Measurements from ENCODE around the gene POLE2.

Gene POLE2

DNA sequence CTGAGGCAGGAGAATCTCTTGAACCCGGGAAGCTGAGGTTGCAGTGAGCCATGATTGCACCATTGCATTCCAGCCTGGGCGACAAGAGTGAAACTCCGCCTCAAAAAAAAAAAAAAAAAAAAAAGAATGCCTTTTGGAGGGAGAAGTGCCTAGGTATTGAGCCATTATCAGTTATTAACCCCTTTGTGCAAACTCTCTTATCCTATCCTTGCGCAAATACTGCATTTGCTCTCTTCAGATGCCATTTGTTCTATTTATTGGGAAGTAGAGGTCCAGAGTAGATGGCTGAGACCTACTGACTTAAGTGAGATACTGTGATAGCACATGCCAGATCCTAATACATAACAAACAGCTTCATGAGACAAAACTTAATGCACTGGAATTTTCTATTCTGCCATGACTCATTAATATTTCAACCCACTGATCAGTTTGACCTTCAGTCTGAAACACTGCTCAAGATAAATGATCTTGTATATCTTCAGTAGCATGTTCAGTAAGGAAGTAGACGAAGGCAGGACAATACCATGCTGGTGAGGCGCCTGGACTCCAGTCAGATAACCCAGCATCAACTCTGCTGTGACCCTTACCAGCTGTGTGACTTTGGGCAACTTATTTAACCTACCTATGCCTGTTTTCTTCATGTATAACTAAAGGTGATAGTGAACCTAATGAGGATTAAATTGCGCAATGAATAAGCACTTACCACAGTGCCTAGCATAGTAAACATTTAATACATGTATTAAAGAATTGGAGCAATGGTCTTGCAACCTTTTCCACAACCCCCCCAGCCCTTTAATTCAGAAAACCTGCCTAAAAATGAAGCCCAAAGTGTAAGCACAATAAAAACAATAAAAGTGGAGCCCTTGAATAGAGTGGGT, 47.2 kb downstream of the POLE2 start:
- Mint-ChIP-seq H3K27me3 (ENCODE audit: low read depth) (no peaks in the 10 kb centered on the region), H3K36me3 (ENCODE audit: low read depth) (peaks cover 35% of the 10 kb centered on the region), H3K4me3 (no peak overlapping the region), H3K4me1 (ENCODE audit: low read depth) (peaks cover 32% of the 10 kb centered on the region), H3K27ac (peak overlapping the region; percentile 23), H3K9me3 (no peaks in the 10 kb centered on the region)
- no peak for DNase-seq (ENCODE audit: low spot score)

- Mint-ChIP-seq H3K27ac (no peak overlapping the region), H3K4me1 (ENCODE audit: low read depth) (peaks cover 32% of the 10 kb centered on the region), H3K27me3 (ENCODE audit: low read depth) (no peaks in the 10 kb centered on the region), H3K4me3 (peak overlapping the region; percentile 4), H3K9me3 (no peaks in the 10 kb centered on the region), H3K36me3 (ENCODE audit: low read depth) (peaks cover 33% of the 10 kb centered on the region)
- DNase-seq (ENCODE audit: low spot score), result no peak
Measured at GRCh38 chr14:49637534-49638078, 50.4 kb downstream of the POLE2 start.

DNA sequence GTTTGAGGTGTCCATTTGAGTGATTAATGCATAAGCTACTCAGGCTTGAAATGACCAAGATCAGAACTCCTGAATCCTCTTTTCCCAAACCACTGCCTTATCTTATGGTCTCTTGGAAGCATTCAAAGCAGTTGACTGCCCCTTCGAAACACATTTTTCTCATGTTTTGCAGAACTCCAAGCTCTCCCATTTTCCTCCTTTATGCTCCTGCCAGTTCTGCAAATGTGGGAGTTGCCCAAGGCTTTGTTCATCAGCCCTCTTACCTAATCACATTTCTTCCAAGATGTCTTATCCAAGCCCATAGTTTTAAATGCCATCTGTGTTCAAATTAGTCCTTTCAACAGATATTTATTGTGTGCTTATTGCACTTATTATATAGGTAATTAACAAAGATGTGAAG, 51.1 kb downstream of the POLE2 start:
- H3K36me3 Mint-ChIP-seq (ENCODE audit: low read depth), result peaks cover 32% of the 10 kb centered on the region

DNA sequence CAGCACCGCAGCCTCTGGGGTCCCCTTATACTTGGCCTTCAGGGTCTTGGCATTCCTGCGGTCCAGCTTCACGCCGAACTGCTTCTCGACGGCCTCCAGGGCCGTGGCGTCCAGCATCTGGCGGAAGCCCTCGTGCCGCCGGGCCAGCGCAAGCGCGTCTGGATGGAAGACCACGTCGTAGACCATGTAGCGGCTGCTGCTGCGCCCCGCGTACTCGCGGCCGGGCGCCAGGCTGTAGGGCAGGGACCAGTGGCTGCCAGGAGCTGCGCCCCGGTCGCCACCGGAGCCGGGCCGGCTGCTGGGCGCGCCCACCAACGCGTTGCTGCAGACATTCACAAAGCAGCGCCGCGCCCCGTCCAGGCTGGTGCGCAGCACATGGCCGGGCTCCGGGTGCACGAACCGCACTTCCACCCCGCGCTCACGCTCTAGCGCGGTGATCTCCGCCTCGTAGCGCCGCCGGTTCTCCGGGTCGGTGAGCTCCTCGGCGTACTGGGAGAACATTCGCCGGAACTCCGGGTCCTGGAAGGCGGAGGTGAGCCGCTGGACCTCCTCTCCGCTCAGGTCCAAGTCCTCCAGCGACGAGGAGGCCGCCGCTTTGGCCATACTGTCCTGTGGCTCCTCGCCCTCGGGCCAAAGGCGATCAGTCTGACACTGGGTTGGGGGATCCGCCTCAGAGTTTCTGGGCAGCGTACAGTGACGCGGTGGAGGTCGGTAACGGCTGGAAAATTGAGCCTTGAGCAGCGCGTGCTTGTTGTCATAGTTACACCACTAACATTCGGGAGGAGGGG, 53.3 kb downstream of the POLE2 start, which contains the start of gene DNAAF2:
DNAAF2 (minus strand) TSS at position 698 of the 788 bp plus-strand sequence; CDS start at position 603, 95 bp downstream.
- no peaks in the 10 kb centered on the region for H3K9me3 Mint-ChIP-seq
- peaks cover 28% of the 10 kb centered on the region for H3K4me1 Mint-ChIP-seq (ENCODE audit: low read depth)
- DNase-seq (ENCODE audit: low spot score), result peak; percentile 62
- H3K36me3 Mint-ChIP-seq (ENCODE audit: low read depth), result peaks cover 27% of the 10 kb centered on the region
- H3K27me3 Mint-ChIP-seq (ENCODE audit: low read depth), result no peaks in the 10 kb centered on the region
- peak within 1 kb of the TSS; percentile 99 for H3K4me3 Mint-ChIP-seq
- peak within 1 kb of the TSS; percentile 98 for H3K27ac Mint-ChIP-seq

More for the DNA sequence above, 51.1 kb downstream of the POLE2 start:
- Mint-ChIP-seq H3K27ac (peak overlapping the region; percentile 59), H3K4me1 (ENCODE audit: low read depth) (peaks cover 29% of the 10 kb centered on the region), H3K9me3 (no peaks in the 10 kb centered on the region), H3K4me3 (peak overlapping the region; percentile 54), H3K27me3 (ENCODE audit: low read depth) (no peaks in the 10 kb centered on the region)
- no peak for DNase-seq (ENCODE audit: low spot score)

DNA sequence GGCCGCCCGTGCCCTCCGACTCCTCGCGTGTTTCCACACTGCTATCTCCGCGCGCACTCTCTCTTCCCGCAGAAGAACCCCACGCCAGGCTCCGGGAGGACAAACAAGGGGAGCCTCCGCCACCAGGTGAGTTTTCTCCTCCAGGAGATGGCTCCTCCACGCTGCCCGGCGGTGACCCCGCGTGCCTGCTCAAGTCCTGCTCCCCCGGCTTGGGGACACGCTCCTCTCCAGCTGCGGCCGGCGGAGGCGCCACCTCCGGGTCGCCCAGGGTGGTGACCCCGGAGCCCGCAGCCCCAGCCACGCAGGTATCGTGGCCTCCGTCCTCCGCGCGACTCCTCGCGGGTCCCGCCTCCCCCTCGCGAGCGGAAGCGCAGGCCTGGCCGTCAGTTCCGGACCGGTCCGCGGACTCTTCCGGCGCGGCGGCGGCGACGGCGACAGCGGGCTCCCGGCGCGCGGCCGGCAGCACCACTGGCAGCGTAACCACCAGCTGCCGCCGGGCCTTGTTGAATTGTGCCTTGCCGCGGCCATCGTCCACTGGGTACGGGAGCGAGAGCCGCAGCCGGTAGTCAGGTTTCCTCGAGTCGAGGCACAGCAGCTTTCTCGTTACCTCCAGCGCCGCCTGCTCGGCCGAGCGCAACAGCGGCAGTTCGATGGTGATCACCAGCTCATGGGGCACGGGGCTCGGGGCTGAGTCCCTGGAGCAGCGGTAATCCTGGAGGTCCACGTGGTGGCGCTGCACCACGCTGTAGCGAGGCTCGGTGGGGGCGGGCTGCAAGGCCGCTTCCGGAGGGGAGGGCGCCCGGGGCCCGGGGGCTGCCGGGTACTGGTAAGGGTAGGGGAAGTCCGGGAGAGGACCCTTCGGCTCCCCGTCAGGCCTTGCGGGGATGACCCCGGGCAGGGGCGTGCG, 54.1 kb downstream of the POLE2 start:
- H3K9me3 Mint-ChIP-seq, result no peaks in the 10 kb centered on the region
- peak overlapping the region; percentile 94 for H3K27ac Mint-ChIP-seq
- peaks cover 23% of the 10 kb centered on the region for H3K36me3 Mint-ChIP-seq (ENCODE audit: low read depth)
- peak; percentile 95 for DNase-seq (ENCODE audit: low spot score)
- no peaks in the 10 kb centered on the region for H3K27me3 Mint-ChIP-seq (ENCODE audit: low read depth)
- peaks cover 27% of the 10 kb centered on the region for H3K4me1 Mint-ChIP-seq (ENCODE audit: low read depth)
- peak overlapping the region; percentile 99 for H3K4me3 Mint-ChIP-seq

DNA sequence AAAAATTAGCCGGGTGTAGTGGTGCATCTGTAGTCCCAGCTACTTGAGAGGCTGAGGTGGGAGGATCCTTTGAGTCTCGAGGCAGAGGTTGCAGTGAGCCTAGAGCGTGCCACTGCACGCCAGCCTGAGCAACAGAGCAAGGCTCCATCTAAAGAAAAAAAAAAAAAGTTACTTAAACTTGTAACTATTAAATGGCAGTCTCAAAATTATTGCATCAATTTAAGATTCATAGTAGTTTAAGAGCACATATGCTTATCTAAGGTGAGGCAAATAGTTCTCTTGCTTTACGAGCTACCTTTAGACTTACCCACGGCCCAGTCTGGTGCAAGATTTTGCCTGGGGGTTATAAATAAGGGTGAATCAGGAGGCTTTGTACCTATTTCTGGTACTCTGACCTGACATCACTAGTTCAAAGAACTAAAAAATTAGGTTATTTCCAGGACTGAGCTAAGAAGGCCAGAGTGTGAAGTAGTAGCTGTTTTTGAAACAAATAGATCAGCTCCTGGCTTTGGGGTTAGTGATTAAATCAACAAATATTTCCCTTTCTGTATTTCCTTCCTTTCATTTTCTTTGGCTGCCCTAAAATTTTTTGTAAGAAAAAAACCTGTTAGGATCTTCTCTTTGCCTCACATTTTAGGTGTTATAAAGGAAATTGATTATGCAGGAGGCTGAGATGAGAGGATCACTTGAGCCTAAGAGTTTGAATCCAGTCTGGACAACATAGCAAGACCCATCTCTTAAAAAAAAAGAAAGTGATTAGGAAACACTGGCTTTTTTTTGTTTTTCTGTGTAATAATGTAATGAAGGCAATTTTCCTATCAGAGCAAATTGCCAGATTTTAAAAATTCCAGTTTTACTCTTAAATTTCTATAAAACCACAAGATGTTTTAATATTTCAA, 63.8 kb downstream of the POLE2 start:
- no peak for DNase-seq (ENCODE audit: low spot score)
- Mint-ChIP-seq H3K9me3 (no peaks in the 10 kb centered on the region), H3K27me3 (ENCODE audit: low read depth) (no peaks in the 10 kb centered on the region), H3K36me3 (ENCODE audit: low read depth) (peaks cover 55% of the 10 kb centered on the region), H3K27ac (peak overlapping the region; percentile 73), H3K4me3 (peak overlapping the region; percentile 98), H3K4me1 (ENCODE audit: low read depth) (peaks cover 38% of the 10 kb centered on the region)

DNA sequence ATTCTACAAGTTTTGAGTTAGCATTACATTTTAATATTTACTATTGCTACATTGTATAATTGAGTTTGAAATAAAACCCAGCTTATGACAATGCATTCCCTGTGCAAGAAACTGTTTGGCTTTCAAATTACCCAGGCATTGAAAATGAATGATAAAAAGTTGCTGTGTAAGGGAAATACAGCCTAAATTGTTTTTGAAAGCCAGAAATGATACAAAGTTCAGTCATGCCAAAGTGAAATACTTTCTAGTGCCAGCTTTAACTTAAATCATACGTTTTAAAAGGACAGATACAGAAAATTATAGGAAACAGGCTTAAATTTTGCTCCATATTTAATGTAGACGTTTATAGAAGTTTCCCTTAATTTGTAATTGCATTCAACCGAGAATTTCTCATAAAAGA, 64.6 kb downstream of the POLE2 start:
- H3K9me3 Mint-ChIP-seq, result no peaks in the 10 kb centered on the region
- H3K4me1 Mint-ChIP-seq (ENCODE audit: low read depth), result peaks cover 43% of the 10 kb centered on the region
- H3K4me3 Mint-ChIP-seq, result peak overlapping the region; percentile 98
- no peak for DNase-seq (ENCODE audit: low spot score)
- H3K27me3 Mint-ChIP-seq (ENCODE audit: low read depth), result no peaks in the 10 kb centered on the region
- peak overlapping the region; percentile 73 for H3K27ac Mint-ChIP-seq
- H3K36me3 Mint-ChIP-seq (ENCODE audit: low read depth), result peaks cover 63% of the 10 kb centered on the region

- H3K27ac Mint-ChIP-seq, result peak overlapping the region; percentile 76
- peaks cover 48% of the 10 kb centered on the region for H3K4me1 Mint-ChIP-seq (ENCODE audit: low read depth)
- no peaks in the 10 kb centered on the region for H3K27me3 Mint-ChIP-seq (ENCODE audit: low read depth)
- DNase-seq (ENCODE audit: low spot score), result no peak
- H3K36me3 Mint-ChIP-seq (ENCODE audit: low read depth), result peaks cover 68% of the 10 kb centered on the region
- H3K9me3 Mint-ChIP-seq, result no peaks in the 10 kb centered on the region
- H3K4me3 Mint-ChIP-seq, result peak overlapping the region; percentile 98
Measured at GRCh38 chr14:49622022-49622607, 65.9 kb downstream of the POLE2 start.

DNA sequence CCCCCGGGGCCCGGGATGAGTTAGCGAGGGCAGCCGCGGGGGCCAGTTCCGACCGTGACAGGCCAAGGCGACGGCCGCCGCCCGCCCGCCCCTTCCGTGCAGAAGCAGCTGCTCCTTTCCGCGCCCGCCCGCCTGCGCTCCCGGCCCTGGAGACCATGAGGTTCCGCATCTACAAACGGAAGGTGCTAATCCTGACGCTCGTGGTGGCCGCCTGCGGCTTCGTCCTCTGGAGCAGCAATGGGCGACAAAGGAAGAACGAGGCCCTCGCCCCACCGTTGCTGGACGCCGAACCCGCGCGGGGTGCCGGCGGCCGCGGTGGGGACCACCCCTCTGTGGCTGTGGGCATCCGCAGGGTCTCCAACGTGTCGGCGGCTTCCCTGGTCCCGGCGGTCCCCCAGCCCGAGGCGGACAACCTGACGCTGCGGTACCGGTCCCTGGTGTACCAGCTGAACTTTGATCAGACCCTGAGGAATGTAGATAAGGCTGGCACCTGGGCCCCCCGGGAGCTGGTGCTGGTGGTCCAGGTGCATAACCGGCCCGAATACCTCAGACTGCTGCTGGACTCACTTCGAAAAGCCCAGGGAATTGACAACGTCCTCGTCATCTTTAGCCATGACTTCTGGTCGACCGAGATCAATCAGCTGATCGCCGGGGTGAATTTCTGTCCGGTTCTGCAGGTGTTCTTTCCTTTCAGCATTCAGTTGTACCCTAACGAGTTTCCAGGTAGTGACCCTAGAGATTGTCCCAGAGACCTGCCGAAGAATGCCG, 66.7 kb downstream of the POLE2 start:
- peak overlapping the region; percentile 98 for H3K4me3 Mint-ChIP-seq
- peak overlapping the region; percentile 98 for H3K27ac Mint-ChIP-seq
- peaks cover 49% of the 10 kb centered on the region for H3K4me1 Mint-ChIP-seq (ENCODE audit: low read depth)
- no peaks in the 10 kb centered on the region for H3K9me3 Mint-ChIP-seq
- DNase-seq (ENCODE audit: low spot score), result no peak
- H3K27me3 Mint-ChIP-seq (ENCODE audit: low read depth), result no peaks in the 10 kb centered on the region
- H3K36me3 Mint-ChIP-seq (ENCODE audit: low read depth), result peaks cover 72% of the 10 kb centered on the region

DNA sequence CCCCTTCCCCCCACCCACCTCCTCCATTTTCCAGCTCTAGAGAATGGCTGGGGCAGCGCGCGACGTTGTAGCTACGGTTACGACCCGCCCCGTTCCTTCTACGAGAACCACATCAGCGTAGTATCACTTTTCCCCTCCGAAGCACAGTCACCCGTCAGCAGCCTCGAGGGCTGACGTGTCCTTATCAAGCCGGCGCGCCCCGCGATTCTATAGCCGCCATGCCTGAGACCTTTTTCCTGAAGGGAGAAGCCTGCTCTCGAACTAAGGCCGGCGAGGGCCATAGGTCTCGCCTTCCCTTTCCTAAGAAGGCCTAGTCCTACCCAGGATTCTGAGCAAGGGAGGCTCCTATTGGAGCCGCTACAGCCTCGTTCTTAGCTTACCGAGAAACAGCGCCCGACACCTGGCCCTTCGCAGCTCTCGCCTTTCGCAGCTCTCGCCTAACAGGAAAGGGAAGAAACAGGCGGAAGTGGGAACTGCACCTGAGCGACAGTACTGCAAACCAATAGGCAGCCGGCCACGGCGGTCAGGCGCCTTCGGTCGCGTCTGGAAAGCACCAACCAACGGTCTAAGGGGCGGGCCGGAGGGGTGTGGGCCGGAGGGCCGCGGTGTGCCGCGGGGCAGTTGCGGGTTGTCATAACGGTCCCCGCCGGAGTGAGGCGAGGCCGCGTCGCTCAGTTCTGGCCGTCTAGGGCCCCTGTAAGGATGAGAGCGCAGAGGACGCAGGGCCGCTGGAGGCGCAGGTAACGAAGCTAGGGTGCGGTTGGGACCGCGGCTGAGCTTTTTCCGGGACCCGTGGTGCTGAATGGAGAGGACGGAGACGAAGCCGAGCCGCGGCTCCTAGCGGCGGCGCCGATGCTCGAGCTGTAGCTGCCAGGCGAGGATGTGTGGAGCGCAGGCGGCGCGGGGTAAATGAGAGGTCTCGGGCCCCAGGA, 67.6 kb downstream of the POLE2 start, which contains the start of the genes MGAT2 and RPL36AL:
MGAT2 (plus strand) TSS at position 618 of the 932 bp plus-strand sequence. CDS start 470 bp downstream, outside the sequence.
RPL36AL (minus strand) TSS at position 445 of the 932 bp plus-strand sequence. CDS start 1,522 bp downstream, outside the sequence.
- Mint-ChIP-seq H3K9me3 (no peaks in the 10 kb centered on the region), H3K27me3 (ENCODE audit: low read depth) (no peaks in the 10 kb centered on the region), H3K4me3 (peak within 1 kb of the TSS; percentile 98), H3K4me1 (ENCODE audit: low read depth) (peaks cover 48% of the 10 kb centered on the region), H3K36me3 (ENCODE audit: low read depth) (peaks cover 73% of the 10 kb centered on the region), H3K27ac (peak within 1 kb of the TSS; percentile 98)
- peak; percentile 97 for DNase-seq (ENCODE audit: low spot score)

DNA sequence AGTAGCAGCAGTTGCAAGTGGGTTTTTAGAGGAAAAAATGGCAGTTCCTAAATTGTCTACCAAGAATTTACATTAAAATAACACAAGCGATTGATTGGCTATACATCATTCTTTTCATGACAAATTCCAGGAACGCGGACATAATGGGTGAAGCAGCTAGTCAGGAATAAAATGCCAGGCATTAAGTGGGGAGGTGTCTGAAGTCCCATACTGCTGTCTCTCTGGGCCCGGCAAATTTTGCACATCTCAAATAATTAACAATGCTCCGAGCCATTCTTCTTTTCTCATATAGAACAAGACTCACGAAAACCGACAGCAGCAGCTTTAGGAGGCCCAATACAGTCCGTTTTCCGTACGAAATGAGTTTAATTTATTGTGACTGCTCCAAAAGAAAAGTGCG, 68.3 kb downstream of the POLE2 start:
- no peak for DNase-seq (ENCODE audit: low spot score)
- Mint-ChIP-seq H3K27me3 (ENCODE audit: low read depth) (no peaks in the 10 kb centered on the region), H3K9me3 (no peaks in the 10 kb centered on the region), H3K27ac (peak overlapping the region; percentile 98), H3K4me1 (ENCODE audit: low read depth) (peaks cover 43% of the 10 kb centered on the region), H3K4me3 (peak overlapping the region; percentile 98), H3K36me3 (ENCODE audit: low read depth) (peaks cover 70% of the 10 kb centered on the region)

All from T-helper 2 cell treated with Interferon-gamma antibody and Interleukin-4, amounts not matched to agents 5 μg/mL and 100 μg/mL, for 36 hours (primary cell).